BE2C (cell line): Measurements from ENCODE around the gene HOXD10.

Experiments
- DNase-seq: peaks from one replicate; pipeline ENCODE4 v3.0.0-alpha.2; 2020
- H3K27me3 ChIP-seq: fragments of 250-450 bp; sonication (Bioruptor Pico); 2 replicates; pipeline ENCODE4 v1.5.1; 2020; ENCODE audit warnings: mild to moderate bottlenecking
- H3K36me3 ChIP-seq: fragments of 250-450 bp; sonication (Bioruptor Pico); 2 replicates; pipeline ENCODE4 v1.5.1; 2020; ENCODE audit warnings: mild to moderate bottlenecking
- H3K4me1 ChIP-seq: fragments of 250-450 bp; sonication (Bioruptor Pico); 2 replicates; pipeline ENCODE4 v1.5.1; 2020
- H3K4me3 ChIP-seq: 2 replicates; pipeline ENCODE4 v1.5.1; 2011; ENCODE audit warnings: low read depth, low read length
- H3K9me3 ChIP-seq: fragments of 250-450 bp; sonication (Bioruptor Pico); 2 replicates; pipeline ENCODE4 v1.5.1; 2020
- TF ChIP-seq, protein P1 (sequence below): IDR thresholded peaks from 2 replicates; pipeline ENCODE4 v1.5.1; 2012; ENCODE audit warnings: mild to moderate bottlenecking, low read depth, low read length

HOXD10 gene

DNA sequence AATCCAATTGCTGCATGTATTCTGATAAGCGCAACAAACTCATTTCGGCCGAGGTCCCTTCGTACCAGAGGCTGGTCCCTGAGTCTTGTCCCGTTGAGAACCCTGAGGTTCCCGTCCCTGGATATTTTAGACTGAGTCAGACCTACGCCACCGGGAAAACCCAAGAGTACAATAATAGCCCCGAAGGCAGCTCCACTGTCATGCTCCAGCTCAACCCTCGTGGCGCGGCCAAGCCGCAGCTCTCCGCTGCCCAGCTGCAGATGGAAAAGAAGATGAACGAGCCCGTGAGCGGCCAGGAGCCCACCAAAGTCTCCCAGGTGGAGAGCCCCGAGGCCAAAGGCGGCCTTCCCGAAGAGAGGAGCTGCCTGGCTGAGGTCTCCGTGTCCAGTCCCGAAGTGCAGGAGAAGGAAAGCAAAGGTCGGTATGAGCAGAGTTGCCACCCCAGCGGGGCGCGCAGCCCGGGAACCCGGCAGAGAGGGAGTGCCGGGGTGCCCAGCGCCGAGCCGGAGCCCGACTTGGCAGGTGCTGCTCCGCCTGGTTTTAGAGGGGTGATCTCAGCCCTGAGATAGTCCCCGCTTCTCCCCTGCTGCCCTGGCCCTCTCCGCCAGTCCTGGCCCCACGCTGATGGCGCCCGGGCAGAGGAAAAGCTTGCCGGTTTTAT lies 714 bp downstream of the HOXD10 start:
- H3K4me3 ChIP-seq: peak overlapping the region; percentile 56
- 0 out of 2 replicates have a peak, but pooled peaks cover 3% of the 10 kb centered on the region for H3K4me1 ChIP-seq
- H3K36me3 ChIP-seq: no peaks in the 10 kb centered on the region; the same call in 1 of the 2 replicates
- H3K27me3 ChIP-seq: peaks cover 8% of the 10 kb centered on the region
- TF ChIP-seq, protein P1, sequence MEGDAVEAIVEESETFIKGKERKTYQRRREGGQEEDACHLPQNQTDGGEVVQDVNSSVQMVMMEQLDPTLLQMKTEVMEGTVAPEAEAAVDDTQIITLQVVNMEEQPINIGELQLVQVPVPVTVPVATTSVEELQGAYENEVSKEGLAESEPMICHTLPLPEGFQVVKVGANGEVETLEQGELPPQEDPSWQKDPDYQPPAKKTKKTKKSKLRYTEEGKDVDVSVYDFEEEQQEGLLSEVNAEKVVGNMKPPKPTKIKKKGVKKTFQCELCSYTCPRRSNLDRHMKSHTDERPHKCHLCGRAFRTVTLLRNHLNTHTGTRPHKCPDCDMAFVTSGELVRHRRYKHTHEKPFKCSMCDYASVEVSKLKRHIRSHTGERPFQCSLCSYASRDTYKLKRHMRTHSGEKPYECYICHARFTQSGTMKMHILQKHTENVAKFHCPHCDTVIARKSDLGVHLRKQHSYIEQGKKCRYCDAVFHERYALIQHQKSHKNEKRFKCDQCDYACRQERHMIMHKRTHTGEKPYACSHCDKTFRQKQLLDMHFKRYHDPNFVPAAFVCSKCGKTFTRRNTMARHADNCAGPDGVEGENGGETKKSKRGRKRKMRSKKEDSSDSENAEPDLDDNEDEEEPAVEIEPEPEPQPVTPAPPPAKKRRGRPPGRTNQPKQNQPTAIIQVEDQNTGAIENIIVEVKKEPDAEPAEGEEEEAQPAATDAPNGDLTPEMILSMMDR: no peak
- no peaks in the 10 kb centered on the region for H3K9me3 ChIP-seq
- DNase-seq: no peak

DNA sequence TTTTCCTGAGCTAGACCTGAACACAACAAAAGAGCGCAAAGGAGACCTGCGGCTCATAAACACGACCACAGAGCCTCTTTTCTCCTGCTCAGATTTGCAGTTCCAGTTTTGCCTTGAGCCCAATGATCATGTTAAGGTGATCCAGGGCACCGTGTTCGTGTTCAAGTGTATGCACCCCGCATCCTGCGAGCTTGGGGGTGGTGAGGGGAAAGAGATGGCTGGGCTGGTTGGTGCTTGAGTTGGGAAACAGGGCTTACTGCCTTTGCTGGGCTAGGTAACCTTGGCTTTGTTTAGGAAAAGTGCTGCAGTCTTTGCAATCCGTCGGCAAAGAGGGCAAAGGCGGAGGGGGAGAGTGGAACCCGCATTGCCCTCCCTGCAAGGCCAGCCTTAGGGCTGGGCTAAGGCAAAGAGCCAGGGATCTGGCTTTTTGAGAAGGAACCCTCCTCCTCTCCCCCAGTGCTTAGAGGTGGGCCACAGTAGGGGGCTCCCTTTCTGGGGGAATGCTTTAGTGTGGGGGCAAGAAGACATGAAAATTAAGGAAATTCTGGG lies 1.3 kb downstream of the HOXD10 start:
- Histone ChIP-seq H3K36me3 (no peaks in the 10 kb centered on the region; the same call in 1 of the 2 replicates), H3K9me3 (no peaks in the 10 kb centered on the region), H3K27me3 (peaks cover 5% of the 10 kb centered on the region; the same call in 1 of the 2 replicates), H3K4me3 (peak overlapping the region; percentile 56), H3K4me1 (0 out of 2 replicates have a peak, but pooled peaks cover 3% of the 10 kb centered on the region)
- TF ChIP-seq, protein P1: no peak
- no peak for DNase-seq

DNA sequence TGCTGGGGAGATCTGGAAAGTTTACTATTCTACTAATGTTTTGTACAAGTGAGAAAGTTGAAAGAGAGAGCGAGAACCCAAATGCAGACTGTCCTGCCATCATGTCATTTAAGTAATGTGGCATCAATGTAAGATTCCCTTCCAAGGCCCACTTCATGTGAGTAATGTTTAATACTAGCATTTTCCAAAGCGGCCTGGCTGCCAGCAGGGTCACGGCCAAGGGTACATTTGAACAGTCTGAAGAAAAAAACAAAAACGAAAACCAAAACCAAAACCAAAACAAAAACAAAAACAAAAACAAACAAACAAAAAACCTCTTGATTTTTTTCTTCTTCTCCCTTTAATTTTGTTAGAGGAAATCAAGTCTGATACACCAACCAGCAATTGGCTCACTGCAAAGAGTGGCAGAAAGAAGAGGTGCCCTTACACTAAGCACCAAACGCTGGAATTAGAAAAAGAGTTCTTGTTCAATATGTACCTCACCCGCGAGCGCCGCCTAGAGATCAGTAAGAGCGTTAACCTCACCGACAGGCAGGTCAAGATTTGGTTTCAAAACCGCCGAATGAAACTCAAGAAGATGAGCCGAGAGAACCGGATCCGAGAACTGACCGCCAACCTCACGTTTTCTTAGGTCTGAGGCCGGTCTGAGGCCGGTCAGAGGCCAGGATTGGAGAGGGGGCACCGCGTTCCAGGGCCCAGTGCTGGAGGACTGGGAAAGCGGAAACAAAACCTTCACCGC lies 2.2 kb downstream of the HOXD10 start:
- no peaks in the 10 kb centered on the region for H3K9me3 ChIP-seq
- DNase-seq: peak; percentile 60
- H3K27me3 ChIP-seq: peaks cover 5% of the 10 kb centered on the region; the same call in 1 of the 2 replicates
- no peaks in the 10 kb centered on the region; the same call in 1 of the 2 replicates for H3K36me3 ChIP-seq
- TF ChIP-seq, protein P1: peak; percentile 67
- H3K4me3 ChIP-seq: peak overlapping the region; percentile 47
- 0 out of 2 replicates have a peak, but pooled peaks cover 3% of the 10 kb centered on the region for H3K4me1 ChIP-seq

DNA sequence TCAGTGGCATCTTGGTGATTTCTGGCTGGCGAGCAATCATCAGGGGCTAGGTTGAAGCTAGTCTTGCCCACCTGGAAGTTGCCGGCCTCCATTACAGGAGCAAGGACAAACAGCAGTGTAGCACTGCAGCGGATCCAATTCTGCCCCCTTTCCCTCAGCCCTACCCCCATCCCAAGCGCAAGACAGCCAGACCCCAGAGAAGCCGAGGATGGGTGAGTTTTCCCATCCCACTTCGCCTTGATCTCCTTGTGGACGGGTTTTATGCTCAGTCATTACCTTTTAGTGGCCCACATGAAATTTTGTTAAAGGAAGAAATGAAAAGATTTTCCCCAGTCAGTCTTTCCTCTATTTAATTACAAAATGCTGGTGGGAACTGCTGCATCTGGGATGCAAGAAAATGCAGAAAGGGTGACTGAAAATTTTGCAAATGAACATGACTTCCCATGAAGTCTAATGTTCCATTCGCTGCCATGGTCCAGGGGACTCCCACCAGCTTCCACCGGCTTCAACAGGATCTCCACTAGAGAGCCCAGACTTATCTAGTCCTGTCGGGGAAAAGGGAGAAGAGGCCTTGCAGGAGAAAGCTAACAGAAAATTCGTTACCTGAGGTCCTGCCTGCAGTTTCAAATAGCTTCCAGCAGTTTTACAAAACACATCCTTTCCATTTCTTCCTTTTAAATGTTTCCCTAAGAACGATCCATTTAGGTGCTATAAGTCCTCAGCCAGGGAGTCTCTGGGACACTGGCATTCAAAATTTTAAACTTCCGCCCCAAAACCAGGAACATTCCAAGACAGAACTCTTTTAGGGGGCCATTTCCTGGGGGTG lies 4.0 kb downstream of the HOXD10 start:
- Histone ChIP-seq H3K36me3 (no peaks in the 10 kb centered on the region; the same call in 1 of the 2 replicates), H3K9me3 (no peaks in the 10 kb centered on the region), H3K4me3 (no peak overlapping the region), H3K4me1 (0 out of 2 replicates have a peak, but pooled peaks cover 3% of the 10 kb centered on the region), H3K27me3 (peaks cover 5% of the 10 kb centered on the region; the same call in 1 of the 2 replicates)
- no peak for DNase-seq
- TF ChIP-seq, protein P1: no peak

DNA sequence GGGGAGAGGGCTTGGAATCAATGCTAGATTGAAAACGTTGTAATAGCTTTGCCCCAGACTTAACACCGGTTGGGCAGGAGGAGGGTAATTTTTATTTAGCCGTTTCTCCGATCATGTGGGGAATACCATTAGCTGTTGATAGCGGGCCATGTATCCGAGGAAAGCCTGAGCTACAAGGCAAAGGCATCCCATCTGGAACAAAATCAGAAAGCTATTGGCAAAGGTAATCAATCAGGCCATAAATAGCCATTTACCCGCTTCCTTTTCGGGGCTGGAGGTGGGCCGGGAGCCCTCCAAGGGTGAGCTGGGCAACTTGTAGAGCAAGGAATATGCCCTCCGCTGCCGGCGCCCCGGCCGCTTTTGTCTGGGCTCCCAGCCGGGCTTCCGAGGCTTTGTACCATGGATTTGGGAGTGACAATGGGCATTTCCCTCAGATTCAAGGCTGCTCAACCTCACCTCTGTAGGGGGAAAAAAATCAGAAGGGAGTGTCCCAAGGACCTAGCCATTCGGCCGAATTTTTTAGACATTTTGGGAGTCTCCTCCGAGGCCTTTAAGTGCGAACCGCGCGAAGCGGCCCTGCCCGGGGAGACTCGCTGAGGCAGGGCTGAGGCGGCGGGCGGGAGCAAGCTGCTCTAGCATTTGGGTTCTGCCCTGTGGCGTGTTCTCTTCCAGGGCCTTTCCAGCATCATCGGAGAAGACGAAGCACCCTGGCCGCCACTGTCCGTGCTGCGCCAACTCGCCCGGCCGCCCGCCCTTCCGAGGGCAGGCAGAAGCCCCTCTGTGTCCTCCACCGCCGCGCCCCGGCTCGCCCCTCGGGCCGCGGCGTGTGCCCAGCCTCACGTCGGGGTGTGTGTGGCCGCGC lies 4.8 kb downstream of the HOXD10 start:
- TF ChIP-seq, protein P1: no peak
- Histone ChIP-seq H3K9me3 (no peaks in the 10 kb centered on the region), H3K4me1 (0 out of 2 replicates have a peak, but pooled peaks cover 3% of the 10 kb centered on the region), H3K36me3 (no peaks in the 10 kb centered on the region), H3K27me3 (peaks cover 5% of the 10 kb centered on the region; the same call in 1 of the 2 replicates), H3K4me3 (no peak overlapping the region)
- DNase-seq: no peak
